ENCODE data around the gene LETM1. TPM values are rescaled to one million over a fixed set of nuclear protein-coding genes. Genes with fewer than 3 reads are reported as not detected.
A peak's percentile ranks its signal among the peaks of the same experiment; 100 is the strongest.

The LETM1 gene
- total and polyA plus RNA-seq, 2 experiments from 2014 or later = 23.3 to 68.9 TPM

GRCh38 chr4:1854752-1855151, 1.2 kb downstream of the LETM1 start:
- Histone ChIP-seq H3K27me3 (ENCODE audit: insufficient read depth) (peaks cover 43% of the 10 kb centered on the region), H3K4me3 (peak overlapping the region; percentile 93), H2AFZ (no peak overlapping the region), H3K27ac (ENCODE audit: low read depth) (no peak overlapping the region), H3K4me2 (peak overlapping the region; percentile 93), H3F3A (replicated peaks; ENCODE audit: low read depth) (peaks cover 8% of the 10 kb centered on the region; the same call in 1 of the 2 replicates), H3K4me1 (ENCODE audit: insufficient read depth) (peaks cover 7% of the 10 kb centered on the region; the same call in 1 of the 2 replicates), H3K36me3 (ENCODE audit: insufficient read depth) (no peaks in the 10 kb centered on the region), H3K9me2 (ENCODE audit: insufficient read depth) (no peaks in the 10 kb centered on the region), H3K79me2 (replicated peaks; ENCODE audit: insufficient read depth) (peaks cover 40% of the 10 kb centered on the region), H4K20me1 (replicated peaks; ENCODE audit: insufficient read depth) (peaks cover 47% of the 10 kb centered on the region)
- Mint-ChIP-seq H3K4me1 (peaks cover 22% of the 10 kb centered on the region), H3K27me3 (ENCODE audit: insufficient read depth, low read depth, poor library complexity) (peaks cover 45% of the 10 kb centered on the region), H3K9me3 (no peaks in the 10 kb centered on the region; the same call in 1 of the 3 replicates), H3K36me3 (ENCODE audit: low read depth) (peaks cover 5% of the 10 kb centered on the region; the same call in 2 of the 3 replicates), H3K4me3 (peak overlapping the region; percentile 74), H3K27ac (no peak overlapping the region)
- DNase-seq (ENCODE audit: low spot score) = no peak
- TF ChIP-seq EZH2 (IDR thresholded peaks at IDR 0.05; ENCODE audit: low read depth, unreplicated experiment) = peak; percentile 23
- TF ChIP-seq EZH2phosphoT487 (IDR thresholded peaks at IDR 0.05; ENCODE audit: unreplicated experiment) = no peak
- ATAC-seq = no peak

GRCh38 chr4:1852904-1853623, 2.9 kb downstream of the LETM1 start:
- Mint-ChIP-seq H3K27ac (no peak overlapping the region), H3K9me3 (no peaks in the 10 kb centered on the region; the same call in 2 of the 3 replicates), H3K4me3 (peak overlapping the region; percentile 15; the same call in 2 of the 3 replicates), H3K36me3 (ENCODE audit: low read depth) (peaks cover 5% of the 10 kb centered on the region; the same call in 2 of the 3 replicates), H3K4me1 (peaks cover 22% of the 10 kb centered on the region), H3K27me3 (ENCODE audit: insufficient read depth, low read depth, poor library complexity) (peaks cover 28% of the 10 kb centered on the region)
- no peak overlapping the region for H3K27ac ChIP-seq (ENCODE audit: low read depth)
- peaks cover 37% of the 10 kb centered on the region for H4K20me1 ChIP-seq (replicated peaks; ENCODE audit: insufficient read depth)
- peaks cover 26% of the 10 kb centered on the region for H3K27me3 ChIP-seq (ENCODE audit: insufficient read depth)
- H3K9me2 ChIP-seq (ENCODE audit: insufficient read depth) = no peaks in the 10 kb centered on the region
- H3F3A ChIP-seq (replicated peaks; ENCODE audit: low read depth) = no peaks in the 10 kb centered on the region
- H3K4me1 ChIP-seq (ENCODE audit: insufficient read depth) = peaks cover 7% of the 10 kb centered on the region; the same call in 1 of the 2 replicates
- no peak overlapping the region for H3K4me2 ChIP-seq
- no peak for DNase-seq (ENCODE audit: low spot score)
- no peak overlapping the region for H3K4me3 ChIP-seq
- ATAC-seq = no peak
- H2AFZ ChIP-seq = no peak overlapping the region
- no peaks in the 10 kb centered on the region for H3K36me3 ChIP-seq (ENCODE audit: insufficient read depth)
- peaks cover 40% of the 10 kb centered on the region for H3K79me2 ChIP-seq (replicated peaks; ENCODE audit: insufficient read depth)
- TF ChIP-seq CTCF (conservative IDR thresholded peaks at IDR 0.05; ENCODE audit: low read depth in 2 of 2) = no peak
- TF ChIP-seq ZNF462 (CRISPR knock-in tag; IDR thresholded peaks at IDR 0.05) = no peak
- no peak for TF ChIP-seq ETS1 (IDR thresholded peaks at IDR 0.05)
- no peak for TF ChIP-seq REST (IDR thresholded peaks at IDR 0.05; ENCODE audit: unreplicated experiment)
- TF ChIP-seq STAT1 (IDR thresholded peaks at IDR 0.05; ENCODE audit: unreplicated experiment) = no peak

All from GM23338 (cell line).